ENCODE data around the gene ACSM6.

ACSM6 gene

GRCh38 chr10:95246582-95247051 is 52.6 kb downstream of the ACSM6 start:
- peak; percentile 68 for DNase-seq

GRCh38 chr10:95247200-95247880 is 53.3 kb downstream of the ACSM6 start:
- DNase-seq = no peak

GRCh38 chr10:95247881-95248583 is 54.0 kb downstream of the ACSM6 start:
- no peak for DNase-seq

GRCh38 chr10:95248989-95249388 is 55.0 kb downstream of the ACSM6 start:
- no peak for DNase-seq

DNA sequence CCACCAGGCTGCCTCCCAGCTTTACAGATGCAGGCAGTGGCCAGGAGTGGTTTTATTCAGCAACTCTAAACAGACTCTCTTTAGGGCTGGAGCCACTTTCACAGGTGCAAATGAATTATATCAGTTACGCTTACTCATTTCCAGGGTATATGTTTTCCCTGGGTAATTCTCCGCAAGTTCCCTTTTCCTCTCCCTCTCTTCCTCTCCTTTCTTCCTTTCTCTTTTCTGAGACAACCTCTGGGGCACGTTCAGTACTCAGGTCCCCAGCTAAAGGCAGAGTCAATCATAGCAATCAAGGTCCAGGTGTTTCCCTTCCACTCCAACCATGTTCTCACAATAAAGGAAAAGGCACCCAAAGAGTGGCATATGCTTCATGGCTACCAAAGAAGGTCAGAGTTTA is 55.4 kb downstream of the ACSM6 start:
- no peak for DNase-seq

GRCh38 chr10:95250856-95251255 is 56.8 kb downstream of the ACSM6 start:
- no peak for DNase-seq

DNA sequence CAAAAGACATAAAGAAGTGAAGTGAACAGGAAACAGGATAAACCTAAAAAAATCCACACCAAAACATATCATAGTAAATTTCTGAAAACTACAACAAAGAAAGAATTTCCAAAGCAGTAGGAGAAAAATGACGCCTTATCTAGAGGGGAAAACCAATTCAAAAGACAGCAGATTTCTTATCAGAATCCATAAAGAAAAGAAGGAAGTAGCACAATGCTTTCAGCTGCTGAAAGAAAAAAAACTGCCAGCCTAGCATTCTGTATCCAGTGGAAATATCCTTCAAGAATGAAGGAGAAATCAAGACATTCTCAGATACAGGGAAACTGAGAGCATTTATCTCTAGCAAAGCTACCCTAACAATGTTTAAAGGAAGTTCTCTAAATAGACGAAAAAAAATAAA is 59.0 kb downstream of the ACSM6 start:
- no peak for DNase-seq

- no peak for DNase-seq
Measured at GRCh38 chr10:95253686-95254085, 59.6 kb downstream of the ACSM6 start.

DNA sequence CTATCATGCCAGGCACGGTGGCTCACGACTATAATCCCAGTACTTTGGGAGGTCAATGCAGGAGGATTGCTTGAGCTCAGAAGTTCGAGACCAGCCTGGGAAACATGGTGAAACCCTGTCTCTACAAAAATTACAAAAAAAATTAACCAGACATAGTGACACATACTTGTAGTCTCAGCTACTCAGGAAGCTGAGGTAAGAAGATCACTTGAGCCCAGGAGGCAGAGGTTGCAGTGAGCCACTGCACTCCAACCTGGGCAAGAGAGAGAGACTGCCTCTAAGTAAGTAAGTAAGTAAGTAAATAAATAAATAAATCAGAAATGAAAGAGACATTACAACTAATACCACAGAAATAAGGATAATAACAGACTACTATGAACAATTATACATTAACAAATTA is 60.6 kb downstream of the ACSM6 start:
- no peak for DNase-seq

- no peak for DNase-seq
Measured at GRCh38 chr10:95256268-95256667, 62.2 kb downstream of the ACSM6 start.

- no peak for DNase-seq
Measured at GRCh38 chr10:95257849-95258248, 63.8 kb downstream of the ACSM6 start.

DNA sequence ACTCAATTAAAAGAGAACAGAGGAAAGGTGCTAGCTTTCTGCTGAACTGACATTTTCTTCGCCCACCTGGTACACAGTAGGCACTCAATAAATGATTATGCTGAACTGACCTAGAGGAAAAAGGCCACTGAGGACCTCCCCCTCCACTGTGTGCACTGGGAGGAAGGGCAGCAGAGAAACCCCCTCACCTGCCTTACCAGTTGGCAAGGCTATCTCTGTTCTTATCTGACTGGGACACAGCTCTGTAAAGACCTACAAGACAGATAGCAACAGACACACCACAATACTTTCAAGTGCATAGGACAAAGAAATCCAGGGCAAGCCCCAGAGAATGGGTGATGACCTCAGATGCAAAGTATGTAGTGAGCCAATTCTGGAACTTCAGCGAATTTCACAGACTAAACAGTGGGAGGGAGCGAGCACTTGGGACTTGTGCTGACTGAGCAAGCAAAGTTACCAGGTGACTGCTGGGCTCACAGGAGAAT is 66.4 kb downstream of the ACSM6 start:
- DNase-seq = no peak

DNA sequence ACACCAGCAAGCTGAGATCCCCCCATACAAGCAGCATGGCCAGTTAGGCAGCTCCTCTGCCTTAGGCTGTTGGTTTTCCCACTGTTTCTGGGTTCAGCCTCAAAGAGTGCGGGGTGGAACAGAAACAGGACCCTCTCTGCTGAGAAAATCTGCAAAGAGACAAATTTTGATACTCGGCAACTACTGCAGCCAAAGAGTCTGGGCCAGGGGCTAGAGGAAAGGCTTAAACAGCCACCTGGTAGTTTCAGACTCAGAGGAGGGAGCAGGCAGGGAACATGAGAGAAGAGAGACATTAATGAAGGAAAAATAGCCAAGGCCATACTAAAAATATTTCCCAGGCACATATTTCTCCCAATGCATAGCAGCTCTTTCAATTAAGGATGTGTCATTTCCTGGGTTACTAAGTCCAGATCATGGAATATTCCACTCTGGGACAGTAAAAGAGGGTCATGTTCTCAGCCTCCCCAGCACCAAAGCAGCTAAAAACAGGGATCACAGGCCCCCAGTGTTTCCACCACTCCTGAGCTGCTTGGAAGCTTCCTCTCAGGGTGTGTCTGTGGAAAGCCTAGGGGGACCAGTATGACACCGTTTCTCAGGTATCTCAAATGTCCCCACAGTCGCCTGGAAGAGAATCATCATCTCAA is 67.0 kb downstream of the ACSM6 start:
- no peak for DNase-seq

DNA sequence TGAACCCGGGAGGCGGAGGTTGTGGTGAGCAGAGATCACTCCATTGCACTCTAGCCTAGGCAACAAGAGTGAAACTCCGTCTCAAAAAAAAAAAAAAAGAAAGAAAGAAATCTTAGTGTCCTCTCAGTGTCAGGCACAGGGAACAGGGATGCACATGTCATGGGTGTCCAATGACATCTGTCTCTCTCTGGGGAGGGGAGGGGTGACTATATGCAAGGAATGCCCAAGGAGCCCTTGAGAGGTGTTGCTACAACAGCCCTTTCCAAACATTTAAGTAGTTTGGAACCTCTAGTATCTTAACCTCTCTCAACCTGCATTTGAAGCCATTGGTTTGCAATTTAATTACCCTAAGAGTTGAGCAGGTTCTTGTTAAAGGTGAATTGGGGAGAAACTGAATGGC is 67.9 kb downstream of the ACSM6 start:
- no peak for DNase-seq

DNA sequence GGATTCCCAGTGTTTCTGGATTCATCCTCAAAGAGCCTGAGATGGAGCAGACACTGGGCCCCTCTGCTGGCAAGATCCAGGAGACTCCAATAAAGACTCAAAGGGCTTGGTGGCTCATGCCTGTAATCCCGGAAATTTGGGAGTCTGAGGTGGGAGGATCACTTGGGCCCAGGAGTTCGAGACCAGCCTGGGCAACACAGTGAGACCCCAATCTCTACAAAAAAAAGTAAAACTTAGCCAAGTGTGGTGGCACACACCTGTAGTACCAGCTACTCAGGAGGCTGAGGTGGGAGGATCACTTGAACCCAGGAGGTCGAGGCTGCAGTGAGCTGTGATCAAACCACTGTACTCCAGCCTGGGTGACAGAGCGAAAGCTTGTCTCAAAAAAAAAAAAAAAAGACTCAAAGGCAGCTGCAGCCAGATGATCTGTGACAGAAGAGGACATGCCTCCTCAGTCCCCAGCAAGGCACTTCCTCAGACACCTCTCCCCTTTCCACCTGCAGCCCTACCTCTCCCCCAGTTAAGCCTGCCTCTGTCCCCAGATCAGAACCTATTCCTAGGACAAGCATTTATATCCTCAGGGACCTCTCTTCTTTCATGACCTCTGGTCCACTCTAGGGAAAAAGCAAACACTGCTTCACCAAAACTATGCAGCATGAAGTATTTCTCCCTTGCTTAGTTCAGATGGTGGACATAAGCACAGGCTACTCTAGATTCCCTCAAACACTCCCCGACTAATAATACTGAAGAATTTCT is 68.9 kb downstream of the ACSM6 start:
- DNase-seq = no peak

DNA sequence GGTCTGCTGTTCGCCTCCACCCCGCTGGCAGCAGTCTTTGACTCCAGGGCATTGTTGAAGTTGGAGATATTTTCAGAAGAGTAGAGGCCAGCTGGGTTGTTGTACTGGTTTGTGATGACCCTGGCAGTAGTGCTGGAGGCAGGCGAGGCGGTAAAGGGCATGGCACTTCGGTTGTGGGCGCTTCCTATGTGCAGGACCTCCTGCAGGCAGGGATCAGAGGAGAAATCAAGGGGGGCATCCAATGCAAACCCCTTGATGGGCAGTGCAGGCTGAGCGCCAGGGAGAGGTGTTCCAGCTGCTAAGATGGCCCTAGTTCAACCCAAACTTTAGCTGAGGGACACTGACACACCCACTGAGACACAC is 69.8 kb downstream of the ACSM6 start:
- no peak for DNase-seq

DNA sequence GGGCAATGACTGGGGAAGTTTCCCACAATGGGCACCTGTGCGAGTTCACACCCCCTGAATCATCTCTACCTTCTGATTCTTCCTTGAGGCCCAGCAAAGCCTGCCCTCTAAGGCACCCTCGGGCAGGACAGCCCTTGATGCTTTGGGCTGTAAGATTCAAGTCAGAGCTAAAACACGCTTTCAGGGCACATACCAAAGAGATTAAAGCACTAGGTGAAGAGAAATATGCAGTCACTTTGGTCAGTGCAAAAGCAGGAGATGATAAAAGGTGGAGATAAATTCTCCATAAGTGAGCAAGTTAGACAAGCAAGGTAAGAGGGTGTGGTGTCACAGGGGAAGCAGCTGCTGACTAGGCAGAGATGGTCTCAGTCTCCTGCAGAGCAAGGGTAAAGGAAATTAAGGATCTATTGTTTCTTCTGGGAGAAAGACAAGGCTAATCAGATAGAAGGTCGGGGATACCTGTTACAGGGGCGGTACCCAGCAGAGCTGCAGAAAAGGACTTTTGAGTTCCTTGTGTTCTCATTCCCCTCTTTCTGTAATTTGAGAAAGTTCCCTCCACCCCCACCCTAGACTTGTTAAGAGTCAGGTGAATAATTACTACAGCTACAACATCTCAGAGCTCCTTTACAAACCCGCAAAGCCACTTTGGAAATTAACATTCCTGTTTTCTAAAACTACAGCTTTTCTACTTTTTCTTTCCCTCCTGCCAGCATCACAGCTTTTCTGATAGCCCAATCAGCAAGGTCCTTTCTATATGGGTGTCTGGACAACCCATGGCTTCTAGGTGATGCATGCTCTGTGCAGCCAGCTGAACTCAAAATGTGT is 70.4 kb downstream of the ACSM6 start:
- peak; percentile 71 for DNase-seq

- no peak for DNase-seq
Measured at GRCh38 chr10:95265572-95265971, 71.5 kb downstream of the ACSM6 start.

DNA sequence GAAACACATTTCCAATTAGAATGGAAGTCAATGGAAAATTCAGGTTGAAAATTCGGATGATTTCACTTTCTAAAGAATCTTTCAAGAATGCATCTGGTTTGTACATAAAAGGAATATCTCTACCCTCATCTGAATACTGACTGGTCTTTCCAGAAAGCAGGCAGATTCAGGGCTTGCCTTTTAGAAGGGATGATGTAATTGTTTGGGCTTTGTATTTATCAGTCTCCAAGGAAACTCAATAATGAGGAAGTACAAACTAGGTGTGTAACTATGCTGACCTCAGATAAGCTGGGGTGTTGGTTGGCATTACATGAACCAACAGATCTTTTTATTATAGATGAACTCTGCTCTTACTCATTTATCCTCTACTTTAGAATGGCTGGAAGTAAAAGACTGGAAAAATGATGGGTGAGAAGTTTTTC is 72.6 kb downstream of the ACSM6 start:
- peak; percentile 73 for DNase-seq

GRCh38 chr10:95267251-95267650 is 73.2 kb downstream of the ACSM6 start:
- no peak for DNase-seq

GRCh38 chr10:95268438-95268837 is 74.4 kb downstream of the ACSM6 start:
- no peak for DNase-seq
